Activated effector memory CD4-positive, alpha-beta T cell treated with Interleukin-2 at 50 U/mL for 16 hours (primary cell): ENCODE measurements around the gene GNS.

Source experiments
- DNase-seq: peaks from one replicate; pipeline ENCODE4 v3.0.0-alpha.2; 2020

GNS gene

GRCh38 chr12:64671681-64672080, 87.5 kb downstream of the GNS start:
- DNase-seq: no peak

GRCh38 chr12:64670919-64671639, 88.1 kb downstream of the GNS start:
- DNase-seq: no peak

GRCh38 chr12:64670019-64670418, 89.2 kb downstream of the GNS start:
- no peak for DNase-seq

GRCh38 chr12:64669270-64669842, 89.8 kb downstream of the GNS start:
- no peak for DNase-seq

- DNase-seq: no peak
Measured at GRCh38 chr12:64667793-64668192, 91.4 kb downstream of the GNS start.

GRCh38 chr12:64666054-64666914, 92.9 kb downstream of the GNS start:
- DNase-seq: no peak

GRCh38 chr12:64665514-64665913, 93.7 kb downstream of the GNS start:
- DNase-seq: no peak
